ENCODE results near the gene SAMD14.
"Not testable (repeated sequence)": the region's sequence is repeated elsewhere in the genome, so short reads cannot be mapped to it uniquely, and the experiment has no call there.

Gene SAMD14

DNA sequence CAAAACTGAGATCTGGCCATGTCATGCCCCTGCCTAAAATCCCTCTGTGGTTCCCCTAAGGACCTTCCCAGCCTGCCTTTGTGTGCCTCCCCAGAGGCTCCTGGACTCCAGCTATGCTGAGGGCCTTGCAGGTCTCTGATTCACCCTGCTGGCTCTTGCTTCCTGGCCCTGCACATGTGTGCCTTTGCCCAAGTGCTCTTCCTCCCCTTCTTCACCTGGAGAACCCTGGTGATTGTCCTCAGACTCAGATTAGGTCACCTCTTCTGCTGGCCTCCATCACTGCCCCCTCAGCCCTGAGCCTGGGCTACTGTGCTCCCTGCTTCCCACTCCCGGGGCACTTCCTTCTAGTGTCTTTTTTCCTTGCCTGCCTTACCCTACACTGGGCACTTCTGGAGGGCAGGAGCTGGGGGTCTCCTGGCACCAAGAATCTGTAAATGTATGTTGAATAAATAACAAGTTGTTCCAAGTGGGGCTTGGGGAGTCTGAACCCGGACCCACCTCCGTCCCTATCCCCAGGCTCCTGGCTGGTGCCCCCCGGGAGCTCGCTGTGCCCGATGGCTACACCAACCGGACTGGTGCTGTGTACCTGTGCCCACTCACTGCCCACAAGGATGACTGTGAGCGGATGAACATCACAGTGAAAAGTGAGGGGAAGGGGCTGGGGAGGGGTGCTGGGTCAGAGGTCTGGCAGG lies 66.3 kb downstream of the SAMD14 start:
- H3K27me3 Mint-ChIP-seq (ENCODE audit: low read depth, poor library complexity): peaks cover 23% of the 10 kb centered on the region
- DNase-seq: no peak
- H3K4me3 Mint-ChIP-seq: no peak overlapping the region
- no peak for TF ChIP-seq CTCF (IDR thresholded peaks at IDR 0.05)
- H3K9me3 Mint-ChIP-seq: no peaks in the 10 kb centered on the region
- peaks cover 33% of the 10 kb centered on the region for H3K4me1 Mint-ChIP-seq
- no peaks in the 10 kb centered on the region for H3K36me3 Mint-ChIP-seq (ENCODE audit: low read depth)
- H3K27ac Mint-ChIP-seq: no peak overlapping the region

DNA sequence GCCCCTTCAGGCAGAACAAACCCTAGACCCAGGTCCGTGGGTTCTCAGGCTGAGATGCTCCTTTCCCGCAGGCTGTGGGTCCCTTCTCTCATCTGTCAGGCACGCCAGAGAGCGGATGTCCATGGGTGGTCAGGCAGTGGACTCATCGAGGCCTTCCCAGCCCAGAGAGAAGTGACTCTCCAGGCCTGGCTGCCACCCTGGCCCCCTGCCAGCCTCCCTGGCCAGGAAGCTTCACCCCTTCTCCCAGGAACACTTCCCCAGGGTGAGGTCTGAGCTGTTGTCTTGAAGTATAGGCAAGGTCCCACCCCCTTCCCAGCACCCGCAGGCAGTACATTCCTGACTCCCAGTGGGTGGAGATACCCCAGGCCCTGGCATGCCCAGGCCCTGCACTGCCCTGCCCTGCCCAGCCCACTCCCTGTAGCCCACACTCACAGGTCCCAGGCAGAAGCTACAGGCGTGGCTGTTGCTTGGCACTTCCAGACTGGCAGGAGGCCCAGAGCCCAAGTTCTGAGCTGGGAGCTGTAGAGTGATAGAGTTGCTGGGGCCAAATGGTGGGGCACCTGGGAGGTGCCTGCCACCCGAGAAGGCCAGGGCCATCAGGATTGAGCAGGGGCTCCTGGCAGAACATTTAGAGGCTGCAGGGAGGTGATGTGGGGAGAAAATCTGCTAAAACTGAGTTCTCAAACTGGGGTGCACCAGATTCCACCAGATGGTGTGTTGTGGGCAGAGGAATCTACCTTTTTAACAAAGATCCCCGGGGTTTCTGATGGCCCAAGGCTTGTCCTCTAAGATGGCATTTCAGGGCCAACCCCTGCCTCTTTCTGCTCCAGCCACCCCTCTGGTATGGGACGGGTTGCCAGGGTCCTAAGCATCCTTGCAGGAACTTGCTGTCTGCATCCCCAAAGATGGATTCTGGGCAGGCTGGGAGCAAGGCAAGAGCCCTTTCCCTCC lies 67.4 kb downstream of the SAMD14 start:
- Mint-ChIP-seq H3K27me3 (ENCODE audit: low read depth, poor library complexity) (peaks cover 34% of the 10 kb centered on the region), H3K4me1 (peaks cover 45% of the 10 kb centered on the region), H3K27ac (no peak overlapping the region), H3K36me3 (ENCODE audit: low read depth) (no peaks in the 10 kb centered on the region), H3K4me3 (no peak overlapping the region), H3K9me3 (no peaks in the 10 kb centered on the region)
- no peak for DNase-seq
- TF ChIP-seq CTCF (IDR thresholded peaks at IDR 0.05): no peak

DNA sequence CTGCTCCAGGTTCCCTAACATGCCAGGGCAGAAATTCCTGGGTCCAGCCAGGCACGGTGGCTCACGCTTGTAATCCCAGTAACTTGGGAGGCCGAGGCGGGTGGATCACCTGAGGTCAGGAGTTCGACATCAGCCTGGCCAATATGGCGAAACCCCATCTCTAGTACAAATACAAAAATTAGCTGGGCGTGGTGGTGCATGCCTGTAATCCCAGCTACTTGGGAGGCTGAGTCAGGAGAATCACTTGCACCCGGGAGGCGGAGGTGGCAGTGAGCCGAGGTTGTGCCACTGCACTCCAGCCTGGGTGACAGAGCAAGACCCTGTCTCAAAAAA lies 68.3 kb downstream of the SAMD14 start:
- H3K27me3 Mint-ChIP-seq (ENCODE audit: low read depth, poor library complexity): peaks cover 43% of the 10 kb centered on the region
- H3K27ac Mint-ChIP-seq: not testable (repeated sequence)

GRCh38 chr17:50060951-50061712 lies 68.8 kb downstream of the SAMD14 start:
- TF ChIP-seq CTCF (IDR thresholded peaks at IDR 0.05): no peak
- H3K27me3 Mint-ChIP-seq (ENCODE audit: low read depth, poor library complexity): peaks cover 46% of the 10 kb centered on the region
- no peak for DNase-seq
- H3K4me1 Mint-ChIP-seq: peaks cover 57% of the 10 kb centered on the region
- no peaks in the 10 kb centered on the region for H3K36me3 Mint-ChIP-seq (ENCODE audit: low read depth)
- H3K4me3 Mint-ChIP-seq: no peak overlapping the region
- no peaks in the 10 kb centered on the region for H3K9me3 Mint-ChIP-seq
- no peak overlapping the region for H3K27ac Mint-ChIP-seq

More for the DNA sequence above, 68.3 kb downstream of the SAMD14 start:
- not testable (repeated sequence) for DNase-seq; H3K36me3 Mint-ChIP-seq (ENCODE audit: low read depth); H3K9me3 Mint-ChIP-seq; H3K4me3 Mint-ChIP-seq
- H3K4me1 Mint-ChIP-seq: peaks cover 54% of the 10 kb centered on the region

Measured in nephron progenitor cell (in vitro differentiated cells).